HepG2 (cell line): ENCODE data around the gene RNASE8. TPM values are rescaled to one million over a fixed set of nuclear protein-coding genes. Genes with fewer than 3 reads are reported as not detected.

Source experiments
- EP300 ChIP-seq, 3 experiments: sonication (generic) in 1 of 3; formaldehyde crosslinking in 1 of 3; IDR thresholded peaks; 2 replicates each; pipeline versions ENCODE4 v1.5.1 to v1.6.1; 2011 to 2020; ENCODE audit warnings: low read depth in 2 of 3, low read length in 2 of 3, borderline replicate concordance in 1 of 3, improper control_type of control experiment in 1 of 3, mild to moderate bottlenecking in 1 of 3, missing genetic modification reagents in 1 of 3, moderate library complexity in 1 of 3
- FOXO4 ChIP-seq: sonication (generic); formaldehyde crosslinking; conservative IDR thresholded peaks from 2 replicates; pipeline ENCODE4 v1.8.1; 2023; ENCODE audit warnings: missing genetic modification reagents
- GMEB2 ChIP-seq: IDR thresholded peaks from 2 replicates; pipeline ENCODE4 v1.6.1; 2016; ENCODE audit warnings: missing biosample characterization, missing genetic modification reagents, low read depth
- MIXL1 ChIP-seq: IDR thresholded peaks from 2 replicates; pipeline ENCODE4 v1.6.1; 2016
- RBAK ChIP-seq: sonication (generic); formaldehyde crosslinking; IDR thresholded peaks from 2 replicates; pipeline ENCODE4 v1.5.1; 2020; ENCODE audit warnings: mild to moderate bottlenecking, missing genetic modification reagents
- RERE ChIP-seq: IDR thresholded peaks from 2 replicates; pipeline ENCODE4 v1.6.1; 2016; ENCODE audit warnings: low read depth, missing genetic modification reagents, missing compliant biosample characterization
- RNF219 ChIP-seq: sonication (generic); formaldehyde crosslinking; IDR thresholded peaks from 2 replicates; pipeline ENCODE4 v1.5.0; 2020; ENCODE audit warnings: mild to moderate bottlenecking, missing genetic modification reagents
- SOX13 ChIP-seq, 3 experiments: fragments of 450-650 bp in 1 of 3; sonication (generic) in 1 of 3; formaldehyde crosslinking in 1 of 3; IDR thresholded peaks in 2 of 3; conservative IDR thresholded peaks in 1 of 3; 2 replicates each; pipeline versions ENCODE4 v1.5.0 to v1.6.1; 2016 to 2020; ENCODE audit warnings: antibody characterized with exemption in 1 of 3, mild to moderate bottlenecking in 1 of 3, missing compliant biosample characterization in 1 of 3, missing genetic modification reagents in 1 of 3, moderate library complexity in 1 of 3
- SRSF4 ChIP-seq: fragments of 200-400 bp; formaldehyde crosslinking; IDR thresholded peaks from one replicate; pipeline ENCODE4 v1.6.1; 2018; ENCODE audit warnings: mild to moderate bottlenecking, low read depth, low read length, moderate library complexity; ENCODE audit not compliant: poor library complexity, severe bottlenecking
- ZC3H4 ChIP-seq: sonication (generic); formaldehyde crosslinking; IDR thresholded peaks from 2 replicates; pipeline ENCODE4 v1.4.0; 2020; ENCODE audit warnings: missing genetic modification reagents, borderline replicate concordance
- ZNF160 ChIP-seq: sonication (generic); formaldehyde crosslinking; IDR thresholded peaks from 2 replicates; pipeline ENCODE4 v1.8.0; 2022; ENCODE audit warnings: mild to moderate bottlenecking, inconsistent platforms, missing genetic modification reagents
- ZNF543 ChIP-seq: sonication (generic); formaldehyde crosslinking; IDR thresholded peaks from 2 replicates; pipeline ENCODE4 v1.4.0; 2020; ENCODE audit warnings: mild to moderate bottlenecking, missing genetic modification reagents
- ZNF709 ChIP-seq: sonication (generic); formaldehyde crosslinking; IDR thresholded peaks from 2 replicates; pipeline ENCODE4 v1.5.0; 2020; ENCODE audit warnings: mild to moderate bottlenecking, missing genetic modification reagents
- polyA plus RNA-seq, 8 experiments: library from polyadenylated mRNA; depleted of rRNA in 3 of 8; stranded (reverse) in 7 of 8; unstranded in 1 of 8; fragments of >200 nt; fragmentation: Illumina TruSeq in 4 of 8; extraction: Trizol in 4 of 8; gene quantifications; 2 replicates each; pipeline versions ENCODE4 v1.2.1 to v1.2.3, GENCODE V29; 2011 to 2016; ENCODE audit warnings: low read depth in 4 of 8, missing spikeins in 1 of 8, mixed read lengths in 1 of 8; ENCODE audit not compliant: insufficient read depth in 1 of 8
- total RNA-seq, 5 experiments: library from RNA; depleted of rRNA; stranded (reverse); fragments of >200 nt; fragmentation: Illumina TruSeq; extraction: Trizol; gene quantifications; 2 replicates each; pipeline ENCODE4 v1.2.3, GENCODE V29; 2016; ENCODE audit warnings: low read depth in 1 of 5

Gene RNASE8
- total and polyA plus RNA-seq, 2 of the 13 experiments (the other 11 are each of a cell fraction or from before 2014, with no cell fraction given): not detected

GRCh38 chr14:21102521-21103410 lies 45.1 kb downstream of the RNASE8 start (continued):
- TF ChIP-seq RERE (CRISPR knock-in tag) (no peak), FOXO4 (CRISPR knock-in tag) (0 out of 2 replicates have a peak, but pooled peaks have one; percentile 88), SOX13 (IDR thresholded peaks at IDR 0.05) (no peak), SOX13 (CRISPR knock-in tag; conservative IDR thresholded peaks at IDR 0.05 in 1 of 2, IDR thresholded peaks at IDR 0.05 in 1 of 2) (0 out of 4 replicates have a peak, but pooled peaks of 1 of the 2 experiments have one; percentile 10), SRSF4 (no peak), RNF219 (no peak), EP300 (IDR thresholded peaks at IDR 0.05; ENCODE audit: low read depth in 2 of 2, low read length in 2 of 2) (no peak), EP300 (CRISPR knock-in tag; IDR thresholded peaks at IDR 0.05; ENCODE audit: borderline replicate concordance) (0 out of 2 replicates have a peak, but pooled peaks have one; percentile 13), ZC3H4 (CRISPR knock-in tag) (no peak), GMEB2 (CRISPR knock-in tag) (no peak), ZNF709 (CRISPR knock-in tag) (no peak), ZNF160 (CRISPR knock-in tag) (no peak), ZNF543 (CRISPR knock-in tag) (no peak), RBAK (CRISPR knock-in tag) (no peak), MIXL1 (CRISPR knock-in tag) (no peak)
